DND-41 (cell line): ENCODE measurements around the gene NDUFA13.

Experiments
- EZH2 ChIP-seq: IDR thresholded peaks from 3 replicates; pipeline ENCODE4 v1.6.1; 2012; ENCODE audit warnings: borderline replicate concordance, low read depth, mild to moderate bottlenecking, moderate library complexity, low read length, inconsistent platforms; ENCODE audit not compliant: severe bottlenecking
- TF ChIP-seq, protein P1 (sequence below): IDR thresholded peaks from 2 replicates; pipeline ENCODE4 v1.5.1; 2012; ENCODE audit warnings: borderline replicate concordance, low read length, moderate library complexity, mild to moderate bottlenecking; ENCODE audit not compliant: poor library complexity, severe bottlenecking; ENCODE audit errors: extremely low read depth

DNA sequence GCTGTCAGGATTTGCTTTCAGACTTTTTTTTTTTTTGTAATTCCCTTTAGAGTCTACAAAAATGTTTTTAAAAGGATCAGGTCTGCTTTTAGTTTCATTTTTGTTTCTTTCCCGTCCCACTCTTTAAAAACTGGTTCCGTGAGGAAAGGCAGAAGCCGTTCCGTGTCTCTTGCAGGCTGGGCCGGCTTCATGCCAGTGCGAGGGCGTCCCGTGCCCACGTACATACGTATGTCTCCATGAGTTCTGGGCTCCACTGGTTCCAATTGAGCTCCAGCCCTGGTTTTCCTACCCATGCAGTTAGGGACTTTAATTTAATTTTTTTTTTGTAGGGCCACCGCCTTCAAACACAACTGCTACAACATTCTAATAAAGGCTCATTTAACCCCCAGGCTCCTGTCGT is 9.4 kb upstream of the NDUFA13 start:
- TF ChIP-seq, protein P1, sequence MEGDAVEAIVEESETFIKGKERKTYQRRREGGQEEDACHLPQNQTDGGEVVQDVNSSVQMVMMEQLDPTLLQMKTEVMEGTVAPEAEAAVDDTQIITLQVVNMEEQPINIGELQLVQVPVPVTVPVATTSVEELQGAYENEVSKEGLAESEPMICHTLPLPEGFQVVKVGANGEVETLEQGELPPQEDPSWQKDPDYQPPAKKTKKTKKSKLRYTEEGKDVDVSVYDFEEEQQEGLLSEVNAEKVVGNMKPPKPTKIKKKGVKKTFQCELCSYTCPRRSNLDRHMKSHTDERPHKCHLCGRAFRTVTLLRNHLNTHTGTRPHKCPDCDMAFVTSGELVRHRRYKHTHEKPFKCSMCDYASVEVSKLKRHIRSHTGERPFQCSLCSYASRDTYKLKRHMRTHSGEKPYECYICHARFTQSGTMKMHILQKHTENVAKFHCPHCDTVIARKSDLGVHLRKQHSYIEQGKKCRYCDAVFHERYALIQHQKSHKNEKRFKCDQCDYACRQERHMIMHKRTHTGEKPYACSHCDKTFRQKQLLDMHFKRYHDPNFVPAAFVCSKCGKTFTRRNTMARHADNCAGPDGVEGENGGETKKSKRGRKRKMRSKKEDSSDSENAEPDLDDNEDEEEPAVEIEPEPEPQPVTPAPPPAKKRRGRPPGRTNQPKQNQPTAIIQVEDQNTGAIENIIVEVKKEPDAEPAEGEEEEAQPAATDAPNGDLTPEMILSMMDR: no peak
- no peak for TF ChIP-seq EZH2
